ENCODE data around the gene KIFC1. TPM values are rescaled to one million over a fixed set of nuclear protein-coding genes. Genes with fewer than 3 reads are reported as not detected.

Gene KIFC1
- total RNA-seq, 4 donors from 2014 or later, result 0.64 to 1.4 TPM; not detected in 2

GRCh38 chr6:33427585-33428223, 36.1 kb downstream of the KIFC1 start:
- Histone ChIP-seq H3K27me3 (no peaks in the 10 kb centered on the region), H3K27ac (peak overlapping the region; percentile 52 to 91 (median 78)), H3K4me1 (peaks cover 24 to 29% of the 10 kb centered on the region in 2 donors), H3K9me3 (no peaks in the 10 kb centered on the region), H3K36me3 (no peaks in the 10 kb centered on the region), H3K4me3 (peak overlapping the region; percentile 60 to 75 (median 64))
- no peak for TF ChIP-seq POLR2A (IDR thresholded peaks at IDR 0.05)
- TF ChIP-seq CTCF (IDR thresholded peaks at IDR 0.05 in 4 of 5, conservative IDR thresholded peaks at IDR 0.05 in 1 of 5), result no peak
- intact Hi-C loops (cut with DNase I; ENCODE audit: low total_unique reads) (loop anchor here (5.0 kb wide), 1 partner anchor 140 kb away; the partner anchor contains the start of genes PFDN6 and WDR46), in situ Hi-C loops (cut with MboI; ENCODE audit: low sequenced_read_pairs in 4 of 4) (no loop called here)
- peak in 1 of 2 donors; percentile 12 for ATAC-seq
- no peak for DNase-seq

- intact Hi-C loops (cut with DNase I; ENCODE audit: low total_unique reads), result loop anchor here (5.0 kb wide), 1 partner anchor 141 kb away; the partner anchor contains the start of genes PFDN6 and WDR46
- H3K27me3 ChIP-seq, result no peaks in the 10 kb centered on the region
- peaks cover 24 to 31% of the 10 kb centered on the region in 2 donors for H3K4me1 ChIP-seq
- ATAC-seq, result no peak
- no peak for DNase-seq
- H3K4me3 ChIP-seq, result peak overlapping the region; percentile 18 to 75 (median 42)
- no peaks in the 10 kb centered on the region for H3K9me3 ChIP-seq
- peak overlapping the region in 3 of 4 donors; percentile 31 to 51 (median 35) for H3K27ac ChIP-seq
- no peaks in the 10 kb centered on the region for H3K36me3 ChIP-seq
- TF ChIP-seq CTCF (IDR thresholded peaks at IDR 0.05 in 4 of 5, conservative IDR thresholded peaks at IDR 0.05 in 1 of 5) (peak in 1 of 5 experiments; percentile 30), POLR2A (IDR thresholded peaks at IDR 0.05) (no peak)
- in situ Hi-C loops (cut with MboI; ENCODE audit: low sequenced_read_pairs in 4 of 4), result no loop called here
Measured at GRCh38 chr6:33428224-33428965, 36.8 kb downstream of the KIFC1 start.

- intact Hi-C loops (cut with DNase I; ENCODE audit: low total_unique reads), result loop anchor here (5.0 kb wide), 1 partner anchor 142 kb away; the partner anchor contains the start of genes PFDN6 and WDR46
- Histone ChIP-seq H3K4me1 (peaks cover 29 to 37% of the 10 kb centered on the region in 2 donors), H3K9me3 (no peaks in the 10 kb centered on the region), H3K4me3 (no peak overlapping the region), H3K27me3 (no peaks in the 10 kb centered on the region), H3K36me3 (no peaks in the 10 kb centered on the region), H3K27ac (peak overlapping the region in 3 of 4 donors; percentile 26 to 51 (median 35))
- no peak for DNase-seq
- TF ChIP-seq POLR2A (IDR thresholded peaks at IDR 0.05) (no peak), CTCF (IDR thresholded peaks at IDR 0.05 in 4 of 5, conservative IDR thresholded peaks at IDR 0.05 in 1 of 5) (no peak)
- no peak for ATAC-seq
- in situ Hi-C loops (cut with MboI; ENCODE audit: low sequenced_read_pairs in 4 of 4), result no loop called here
Measured at GRCh38 chr6:33428966-33429749, 37.5 kb downstream of the KIFC1 start.

- in situ Hi-C loops (cut with MboI; ENCODE audit: low sequenced_read_pairs in 4 of 4), result no loop called here
- Histone ChIP-seq H3K4me1 (peaks cover 26 to 33% of the 10 kb centered on the region in 2 donors), H3K27ac (no peak overlapping the region), H3K4me3 (no peak overlapping the region), H3K9me3 (no peaks in the 10 kb centered on the region), H3K27me3 (no peaks in the 10 kb centered on the region), H3K36me3 (no peaks in the 10 kb centered on the region)
- no peak for TF ChIP-seq CTCF (IDR thresholded peaks at IDR 0.05 in 4 of 5, conservative IDR thresholded peaks at IDR 0.05 in 1 of 5)
- no peak for TF ChIP-seq POLR2A (IDR thresholded peaks at IDR 0.05)
- intact Hi-C loops (cut with DNase I; ENCODE audit: low total_unique reads), result loop anchor here (5.0 kb wide), 1 partner anchor 142 kb away; the partner anchor contains the start of genes PFDN6 and WDR46
- ATAC-seq (no peak), DNase-seq (no peak)
Measured at GRCh38 chr6:33429750-33430052, 38.1 kb downstream of the KIFC1 start.

Data from gastrocnemius medialis (tissue), 4 donors.